ENCODE results near the gene CIRBP. TPM values are rescaled to one million over a fixed set of nuclear protein-coding genes. Genes with fewer than 3 reads are reported as not detected.

The CIRBP gene
- total and polyA plus RNA-seq, 2 of the 13 experiments (the other 11 are each of a cell fraction or from before 2014, with no cell fraction given), result 133 to 140 TPM

GRCh38 chr19:1290703-1291651 lies 21.8 kb downstream of the CIRBP start:
- intact Hi-C loops (cut with micrococcal nuclease; ENCODE audit: unreplicated experiment), result no loop called here
- H3K27ac ChIP-seq (ENCODE audit: extremely low read length, insufficient read depth, low read length), result peak overlapping the region; percentile 91
- H3K4me2 ChIP-seq (ENCODE audit: low read depth, low read length), result peak overlapping the region; percentile 89
- ATAC-seq (peak; percentile 71), FAIRE-seq (peak; percentile 18), DNase-seq (ENCODE audit: low spot score) (peak; percentile 76)
- peak overlapping the region; percentile 76 for H3K9ac ChIP-seq (ENCODE audit: insufficient read depth, low read depth, low read length)
- in situ Hi-C loops (cut with HindIII; ENCODE audit: extremely low pct_ligation_motif_present, low pct_unique_long_range_greater_than_20kb), result no loop called here
- H2AFZ ChIP-seq (ENCODE audit: low read length), result no peak overlapping the region
- H4K20me1 ChIP-seq (ENCODE audit: insufficient read depth, low read length), result no peaks in the 10 kb centered on the region
- ChIA-PET CTCF (ENCODE audit: low intra/inter-chr PET ratio, low total read pairs) (no interaction called here), POLR2A (interaction anchor here (0.6 to 1.8 kb wide), 14 partner anchors 7 to 83 kb away, joined by 3 to 15 read pairs (median 3); partner anchors contain the start of genes CIRBP and FAM174C)
- H3K9me3 ChIP-seq (ENCODE audit: low read length), result no peaks in the 10 kb centered on the region
- WGBS (ENCODE audit: low lambda C conversion rate), result 28% methylated on average over 3 of the region's 40 CpGs
- peak overlapping the region; percentile 61 to 75 (median 63) for H3K4me3 ChIP-seq (replicated peaks in 1 of 3; ENCODE audit: insufficient read depth in 1 of 3, low read depth in 2 of 3, low read length in 3 of 3)
- no TSS peak for BruUV-seq (replicated peaks)
- H3K4me1 ChIP-seq (ENCODE audit: insufficient read depth, low read length), result peaks cover 61% of the 10 kb centered on the region
- H3K36me3 ChIP-seq (replicated peaks in 1 of 2; ENCODE audit: control insufficient read depth in 1 of 2, insufficient read depth in 2 of 2, low read length in 2 of 2), result peaks cover 0 to 3% of the 10 kb centered on the region in 2 experiments; a peak in 2 of 5 replicates
- H3K27me3 ChIP-seq (ENCODE audit: control insufficient read depth in 1 of 2, insufficient read depth in 2 of 2, low read length in 2 of 2), result no peaks in the 10 kb centered on the region; a peak in 1 of 5 replicates
- H3K79me2 ChIP-seq (ENCODE audit: insufficient read depth, low read length), result peaks cover 50% of the 10 kb centered on the region
- TF ChIP-seq STAG1 (CRISPR knock-in tag; IDR thresholded peaks at IDR 0.05) (no peak), ZNF335 (CRISPR knock-in tag; IDR thresholded peaks at IDR 0.05) (peak; percentile 90), RARA (CRISPR knock-in tag; IDR thresholded peaks at IDR 0.05) (peak; percentile 91), MLLT10 (CRISPR knock-in tag; IDR thresholded peaks at IDR 0.05) (no peak), ZNF589 (CRISPR knock-in tag; conservative IDR thresholded peaks at IDR 0.05) (no peak), ZBTB2 (CRISPR knock-in tag; IDR thresholded peaks at IDR 0.05; ENCODE audit: low read depth) (no peak), CBX1 (IDR thresholded peaks at IDR 0.05; ENCODE audit: low read depth) (peak; percentile 37), YY1 (IDR thresholded peaks at IDR 0.05; ENCODE audit: insufficient read depth, insufficient replicate concordance, low read depth, low read length) (peak; percentile 54), ZMYM3 (CRISPR knock-in tag; IDR thresholded peaks at IDR 0.05) (peak; percentile 76; the same call in 1 of the 2 replicates), ZNF713 (CRISPR knock-in tag; IDR thresholded peaks at IDR 0.05) (no peak), HMGA1 (CRISPR knock-in tag; conservative IDR thresholded peaks at IDR 0.05) (no peak), MAZ (IDR thresholded peaks at IDR 0.05; ENCODE audit: borderline replicate concordance, low read depth, low read length) (peak; percentile 61; the same call in 1 of the 2 replicates), MAZ (CRISPR knock-in tag; IDR thresholded peaks at IDR 0.05; ENCODE audit: low read depth) (peak; percentile 77; the same call in 1 of the 2 replicates), ZBED4 (CRISPR knock-in tag; IDR thresholded peaks at IDR 0.05; ENCODE audit: borderline replicate concordance) (peak; percentile 53; the same call in 1 of the 2 replicates), MED8 (CRISPR knock-in tag; IDR thresholded peaks at IDR 0.05; ENCODE audit: insufficient replicate concordance) (peak; percentile 81), MYC (CRISPR knock-in tag; IDR thresholded peaks at IDR 0.05; ENCODE audit: borderline replicate concordance) (peak; percentile 86), CBX5 (CRISPR knock-in tag; IDR thresholded peaks at IDR 0.05; ENCODE audit: borderline replicate concordance) (no peak), NFE2 (CRISPR knock-in tag; IDR thresholded peaks at IDR 0.05) (no peak), ZNF292 (CRISPR knock-in tag; IDR thresholded peaks at IDR 0.05; ENCODE audit: borderline replicate concordance, low read depth) (0 out of 2 replicates have a peak, but pooled peaks have one; percentile 45)

Data from HepG2 (cell line).